Measurements from ENCODE around the gene EIF3L.

EIF3L gene

DNA sequence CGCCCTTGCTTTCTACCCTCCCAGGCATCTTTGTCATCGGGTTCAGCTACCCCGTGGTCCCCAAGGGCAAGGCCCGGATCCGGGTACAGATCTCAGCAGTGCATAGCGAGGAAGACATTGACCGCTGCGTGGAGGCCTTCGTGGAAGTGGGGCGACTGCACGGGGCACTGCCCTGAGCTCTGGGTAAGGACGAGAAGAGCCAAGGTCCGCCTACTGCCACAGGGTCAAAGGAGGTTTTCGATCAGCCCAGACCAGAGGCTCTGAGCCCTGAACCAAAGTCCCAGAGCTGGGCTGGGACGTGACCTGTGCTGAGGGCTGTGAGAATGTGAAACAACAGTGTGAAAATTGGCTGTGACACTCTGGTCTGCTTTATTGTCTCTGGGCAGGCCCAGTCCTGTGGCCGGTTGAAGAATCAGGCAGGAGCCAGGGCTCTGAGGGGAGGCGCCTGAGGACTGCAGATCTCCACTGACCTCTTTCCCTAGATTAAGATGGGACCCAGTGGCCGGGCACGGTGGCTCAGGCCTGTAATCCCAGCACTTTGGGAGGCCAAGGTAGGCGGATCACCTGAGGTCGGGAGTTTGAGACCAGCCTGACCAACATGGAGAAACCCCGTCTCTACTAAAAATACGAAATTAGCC is 32.6 kb upstream of the EIF3L start:
- FAIRE-seq (no peak), DNase-seq (ENCODE audit: insufficient read length, low spot score) (no peak)
- TF ChIP-seq TAF1 (IDR thresholded peaks at IDR 0.05; ENCODE audit: low read depth, low read length), result no peak
- no peak for TF ChIP-seq POU2F2 (IDR thresholded peaks at IDR 0.05; ENCODE audit: low read depth, low read length)
- TF ChIP-seq POLR2AphosphoS5 (IDR thresholded peaks at IDR 0.05; ENCODE audit: low read depth, low read length), result no peak
- TF ChIP-seq POLR2A (IDR thresholded peaks at IDR 0.05; ENCODE audit: low read depth, low read length), result no peak

DNA sequence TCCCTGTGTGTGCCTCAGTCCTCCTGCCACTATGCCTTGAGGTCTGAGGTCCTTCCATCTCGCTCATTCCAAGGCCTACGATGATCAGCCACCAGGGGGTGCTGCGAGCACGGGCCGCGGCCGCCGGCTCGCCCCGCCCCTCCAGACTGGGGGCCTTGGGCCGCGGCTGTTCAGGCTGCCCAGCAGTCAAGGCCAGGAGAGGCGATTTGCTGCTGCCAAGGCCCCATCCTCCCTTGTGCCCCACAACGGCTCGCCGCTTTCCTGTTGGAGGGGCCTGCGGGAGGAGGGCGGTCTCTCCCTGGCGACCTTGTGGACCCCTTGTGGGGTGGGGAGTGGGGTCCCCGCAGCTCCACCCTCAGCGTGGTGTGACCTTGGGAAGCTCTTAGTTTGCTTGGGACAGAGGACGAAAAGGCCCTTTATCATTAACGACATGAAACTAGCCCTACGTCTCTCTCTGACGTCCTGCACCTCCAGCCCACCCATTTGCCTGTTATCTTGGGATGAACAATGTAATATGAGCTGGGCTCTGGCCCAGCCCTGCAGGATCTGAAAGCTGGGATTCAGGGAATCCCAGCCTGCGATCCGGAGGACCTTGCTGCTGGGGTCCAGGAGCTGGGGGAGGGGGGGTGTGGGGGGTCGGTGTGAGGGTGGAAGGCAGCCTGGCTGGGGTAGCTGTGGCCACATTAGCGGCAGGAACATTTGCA is 31.4 kb upstream of the EIF3L start:
- peak; percentile 96 for FAIRE-seq
- DNase-seq (ENCODE audit: insufficient read length, low spot score), result peak; percentile 95

DNA sequence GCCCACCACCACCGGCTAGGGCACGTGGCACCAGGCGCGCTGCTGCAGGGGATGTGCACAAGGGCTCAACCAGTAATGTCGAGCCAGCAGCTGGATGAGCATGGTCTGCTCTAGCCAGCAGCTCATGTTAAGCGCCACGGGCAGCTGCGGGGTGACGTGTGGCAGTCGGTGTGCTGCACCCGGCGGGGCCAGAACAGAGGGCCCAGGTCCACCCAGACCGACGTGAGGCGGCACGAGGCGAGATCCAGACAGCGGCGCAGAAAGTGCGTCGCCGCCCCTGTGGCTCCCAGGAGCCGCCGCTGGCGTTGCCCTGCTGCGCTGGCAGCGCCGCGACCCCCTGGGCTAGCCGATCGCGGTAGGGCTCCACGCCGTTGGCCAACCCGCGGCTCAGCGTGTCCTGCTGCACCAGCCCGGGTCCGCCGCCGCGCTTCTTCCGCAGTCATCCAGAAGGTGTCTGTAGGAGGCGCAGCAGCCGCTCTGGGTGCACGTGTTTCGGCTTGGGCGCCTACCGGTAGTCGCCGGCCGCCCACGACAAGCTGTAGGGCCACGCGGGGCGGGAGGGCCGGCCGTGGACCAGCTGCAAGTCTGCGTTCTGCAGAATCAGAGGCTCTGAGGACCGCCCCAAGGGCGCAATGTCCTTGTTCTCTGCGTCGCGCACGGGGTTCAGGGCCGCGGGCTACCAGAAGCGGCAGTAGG is 30.7 kb upstream of the EIF3L start:
- FAIRE-seq, result peak; percentile 84

More for the DNA sequence above, 31.4 kb upstream of the EIF3L start:
- no peak for TF ChIP-seq POU2F2 (IDR thresholded peaks at IDR 0.05; ENCODE audit: low read depth, low read length)

DNA sequence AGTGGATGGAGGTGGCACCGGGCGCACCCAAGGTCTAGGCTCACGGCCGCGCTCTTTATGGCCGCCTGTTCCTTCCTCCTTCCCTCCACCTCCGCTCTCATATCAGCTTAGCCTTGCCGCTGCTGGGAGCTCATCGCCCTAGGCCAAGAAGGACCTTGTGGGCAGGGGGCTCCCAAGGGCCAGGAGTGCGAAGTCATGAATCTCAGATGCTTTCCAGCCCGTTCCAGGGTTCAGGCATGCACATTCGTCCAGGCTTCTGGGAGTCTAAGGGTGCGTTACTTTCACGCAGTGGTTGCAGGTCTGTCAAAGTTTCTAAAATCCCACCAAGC is 30.1 kb upstream of the EIF3L start:
- TF ChIP-seq PAX5 (IDR thresholded peaks at IDR 0.05; ENCODE audit: insufficient read depth, low read length, severe bottlenecking) (no peak), POLR2AphosphoS5 (IDR thresholded peaks at IDR 0.05; ENCODE audit: low read depth, low read length) (no peak), TAF1 (IDR thresholded peaks at IDR 0.05; ENCODE audit: low read depth, low read length) (no peak), POLR2A (IDR thresholded peaks at IDR 0.05; ENCODE audit: low read depth, low read length) (no peak), POU2F2 (IDR thresholded peaks at IDR 0.05; ENCODE audit: low read depth, low read length) (no peak), SPI1 (IDR thresholded peaks at IDR 0.05; ENCODE audit: low read depth, low read length) (no peak)
- FAIRE-seq (no peak), DNase-seq (ENCODE audit: insufficient read length, low spot score) (no peak)

More for the DNA sequence above, 30.7 kb upstream of the EIF3L start:
- DNase-seq (ENCODE audit: insufficient read length, low spot score), result peak; percentile 79
- TF ChIP-seq POLR2A (IDR thresholded peaks at IDR 0.05; ENCODE audit: low read depth, low read length), result no peak
- no peak for TF ChIP-seq POLR2AphosphoS5 (IDR thresholded peaks at IDR 0.05; ENCODE audit: low read depth, low read length)
- TF ChIP-seq POU2F2 (IDR thresholded peaks at IDR 0.05; ENCODE audit: low read depth, low read length), result no peak
- no peak for TF ChIP-seq TAF1 (IDR thresholded peaks at IDR 0.05; ENCODE audit: low read depth, low read length)
- TF ChIP-seq SPI1 (IDR thresholded peaks at IDR 0.05; ENCODE audit: low read depth, low read length), result no peak
- TF ChIP-seq PAX5 (IDR thresholded peaks at IDR 0.05; ENCODE audit: insufficient read depth, low read length, severe bottlenecking), result no peak

DNA sequence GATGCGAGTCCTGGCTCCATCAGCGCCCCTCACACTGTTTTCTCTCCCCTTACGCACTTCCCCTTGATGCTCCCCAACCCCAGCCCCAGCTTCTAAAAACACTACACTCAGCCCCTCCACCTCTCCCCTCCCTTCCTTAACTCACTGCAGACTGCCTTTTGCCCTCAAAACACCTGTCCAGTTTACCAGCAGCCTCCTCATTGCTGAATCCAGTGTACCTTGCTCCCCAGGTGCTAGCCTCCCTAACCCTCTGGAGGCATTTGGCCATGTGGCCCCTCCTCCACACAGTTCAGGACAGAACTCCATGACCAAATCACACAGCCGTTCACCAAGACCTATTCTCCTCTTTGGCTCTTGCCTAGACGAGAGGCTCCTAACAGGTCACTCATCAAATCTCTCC is 28.9 kb upstream of the EIF3L start:
- no peak for FAIRE-seq
- no peak for DNase-seq (ENCODE audit: insufficient read length, low spot score)
- TF ChIP-seq PAX5 (IDR thresholded peaks at IDR 0.05; ENCODE audit: insufficient read depth, low read length, severe bottlenecking) (no peak), POU2F2 (IDR thresholded peaks at IDR 0.05; ENCODE audit: low read depth, low read length) (no peak), POLR2AphosphoS5 (IDR thresholded peaks at IDR 0.05; ENCODE audit: low read depth, low read length) (no peak), TAF1 (IDR thresholded peaks at IDR 0.05; ENCODE audit: low read depth, low read length) (no peak), POLR2A (IDR thresholded peaks at IDR 0.05; ENCODE audit: low read depth, low read length) (no peak), SPI1 (IDR thresholded peaks at IDR 0.05; ENCODE audit: low read depth, low read length) (no peak)

DNA sequence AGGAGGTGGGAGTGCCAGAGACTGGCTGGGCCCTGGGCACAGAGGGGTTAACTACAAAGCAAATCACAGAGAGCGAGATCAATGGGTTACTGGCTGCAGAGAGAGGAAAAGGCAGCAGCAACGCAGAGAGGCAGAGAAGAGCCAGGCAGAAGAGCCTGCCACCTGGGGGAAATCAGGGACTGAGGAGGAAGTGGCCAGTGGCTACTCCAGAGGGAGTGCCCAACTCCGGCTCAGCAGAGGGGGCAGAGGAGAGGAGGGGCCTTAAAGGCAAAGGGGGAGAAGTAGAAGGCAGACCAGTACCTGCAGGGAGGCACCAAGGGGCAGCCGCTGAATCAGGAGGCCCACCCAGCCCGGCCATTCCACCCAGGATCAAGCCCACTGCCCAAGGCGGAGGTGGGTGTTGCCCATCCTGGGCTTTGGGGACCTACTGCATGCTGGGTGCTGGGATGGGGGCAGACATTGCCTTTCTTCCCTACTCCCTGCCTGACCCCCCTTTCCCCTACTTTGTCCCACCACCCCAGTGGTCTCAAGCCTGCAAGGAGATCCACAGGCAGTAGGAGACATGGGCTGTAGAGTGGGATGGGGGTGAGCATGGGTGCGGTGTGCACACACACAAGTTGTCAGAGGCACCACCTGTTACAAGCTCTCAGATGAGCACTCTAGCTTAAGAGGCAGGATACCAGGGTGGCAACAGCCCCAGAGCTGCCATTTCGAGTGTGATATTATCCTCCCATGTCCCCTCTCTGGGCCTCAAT is 27.0 kb upstream of the EIF3L start:
- no peak for FAIRE-seq
- no peak for TF ChIP-seq POU2F2 (IDR thresholded peaks at IDR 0.05; ENCODE audit: low read depth, low read length)
- TF ChIP-seq SPI1 (IDR thresholded peaks at IDR 0.05; ENCODE audit: low read depth, low read length), result no peak
- TF ChIP-seq POLR2AphosphoS5 (IDR thresholded peaks at IDR 0.05; ENCODE audit: low read depth, low read length), result no peak
- TF ChIP-seq PAX5 (IDR thresholded peaks at IDR 0.05; ENCODE audit: insufficient read depth, low read length, severe bottlenecking), result no peak
- TF ChIP-seq POLR2A (IDR thresholded peaks at IDR 0.05; ENCODE audit: low read depth, low read length), result no peak
- TF ChIP-seq TAF1 (IDR thresholded peaks at IDR 0.05; ENCODE audit: low read depth, low read length), result no peak

DNA sequence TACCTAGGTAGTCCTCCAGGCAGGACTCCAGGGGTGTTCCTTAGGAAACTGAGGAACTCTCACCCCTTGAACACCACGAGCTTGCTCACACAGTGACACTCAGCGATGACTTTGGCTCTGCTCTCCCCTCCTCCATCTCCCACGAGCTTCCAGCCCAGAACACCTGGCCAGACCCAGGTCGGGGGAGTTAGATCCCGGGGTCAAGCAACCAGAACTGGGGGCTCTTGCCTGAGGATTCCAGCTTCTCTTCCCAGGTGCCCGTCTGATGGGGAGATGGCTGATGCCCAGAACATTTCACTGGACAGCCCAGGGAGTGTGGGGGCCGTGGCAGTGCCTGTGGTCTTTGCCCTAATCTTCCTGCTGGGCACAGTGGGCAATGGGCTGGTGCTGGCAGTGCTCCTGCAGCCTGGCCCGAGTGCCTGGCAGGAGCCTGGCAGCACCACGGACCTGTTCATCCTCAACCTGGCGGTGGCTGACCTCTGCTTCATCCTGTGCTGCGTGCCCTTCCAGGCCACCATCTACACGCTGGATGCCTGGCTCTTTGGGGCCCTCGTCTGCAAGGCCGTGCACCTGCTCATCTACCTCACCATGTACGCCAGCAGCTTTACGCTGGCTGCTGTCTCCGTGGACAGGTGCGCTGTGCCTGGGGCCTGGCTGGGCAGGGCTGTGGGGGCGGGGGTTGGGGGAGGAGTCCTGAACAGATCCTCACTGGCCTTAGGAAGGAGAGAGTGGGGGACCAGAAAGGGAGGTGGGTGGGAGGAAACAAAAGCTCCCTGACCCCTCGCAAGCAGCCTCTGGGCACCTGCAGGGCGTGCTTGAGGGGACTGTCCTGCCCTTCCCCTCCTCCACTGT is 25.9 kb upstream of the EIF3L start, which contains the start of gene GALR3:
Gene GALR3 (plus strand): TSS at position 249 of the 852 bp plus-strand sequence. CDS start 25 bp downstream, at position 274.
- no peak for DNase-seq (ENCODE audit: insufficient read length, low spot score)
- TF ChIP-seq SPI1 (IDR thresholded peaks at IDR 0.05; ENCODE audit: low read depth, low read length) (no peak), POLR2AphosphoS5 (IDR thresholded peaks at IDR 0.05; ENCODE audit: low read depth, low read length) (no peak), PAX5 (IDR thresholded peaks at IDR 0.05; ENCODE audit: insufficient read depth, low read length, severe bottlenecking) (no peak), TAF1 (IDR thresholded peaks at IDR 0.05; ENCODE audit: low read depth, low read length) (no peak), POLR2A (IDR thresholded peaks at IDR 0.05; ENCODE audit: low read depth, low read length) (no peak), POU2F2 (IDR thresholded peaks at IDR 0.05; ENCODE audit: low read depth, low read length) (no peak)
- no peak for FAIRE-seq

More for the DNA sequence above, 27.0 kb upstream of the EIF3L start:
- DNase-seq (ENCODE audit: insufficient read length, low spot score), result no peak
